Measurements from ENCODE around the gene RBM38.
A peak's percentile ranks its signal among the peaks of the same experiment; 100 is the strongest.
"Not testable (repeated sequence)": the region's sequence is repeated elsewhere in the genome, so short reads cannot be mapped to it uniquely, and the experiment has no call there.

DNA sequence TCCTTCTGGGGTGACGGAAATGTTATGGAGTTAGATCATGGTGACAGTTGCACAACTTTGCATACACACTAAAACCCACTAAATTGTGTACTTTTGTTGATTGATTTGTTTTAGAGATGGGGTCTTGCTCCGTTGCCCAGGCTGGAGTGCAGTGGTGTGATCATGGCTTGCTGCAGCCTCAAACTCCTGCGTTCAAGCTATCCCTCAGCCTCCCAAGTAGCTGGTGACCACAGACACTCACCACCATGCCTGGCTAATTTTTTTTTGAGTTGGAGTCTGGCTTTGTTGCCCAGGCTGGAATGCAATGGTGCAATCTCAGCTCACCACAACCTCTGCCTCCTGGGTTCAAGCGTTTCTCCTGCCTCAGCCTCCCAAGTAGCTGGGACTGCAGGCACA is 39.0 kb downstream of the RBM38 start:
- TF ChIP-seq ZNF423 (tag by site-specific recombination; IDR thresholded peaks at IDR 0.05); MYNN (tag by site-specific recombination; IDR thresholded peaks at IDR 0.05; ENCODE audit: borderline replicate concordance); ZBTB21 (tag by site-specific recombination; IDR thresholded peaks at IDR 0.05): not testable (repeated sequence)
- TF ChIP-seq, protein P1, sequence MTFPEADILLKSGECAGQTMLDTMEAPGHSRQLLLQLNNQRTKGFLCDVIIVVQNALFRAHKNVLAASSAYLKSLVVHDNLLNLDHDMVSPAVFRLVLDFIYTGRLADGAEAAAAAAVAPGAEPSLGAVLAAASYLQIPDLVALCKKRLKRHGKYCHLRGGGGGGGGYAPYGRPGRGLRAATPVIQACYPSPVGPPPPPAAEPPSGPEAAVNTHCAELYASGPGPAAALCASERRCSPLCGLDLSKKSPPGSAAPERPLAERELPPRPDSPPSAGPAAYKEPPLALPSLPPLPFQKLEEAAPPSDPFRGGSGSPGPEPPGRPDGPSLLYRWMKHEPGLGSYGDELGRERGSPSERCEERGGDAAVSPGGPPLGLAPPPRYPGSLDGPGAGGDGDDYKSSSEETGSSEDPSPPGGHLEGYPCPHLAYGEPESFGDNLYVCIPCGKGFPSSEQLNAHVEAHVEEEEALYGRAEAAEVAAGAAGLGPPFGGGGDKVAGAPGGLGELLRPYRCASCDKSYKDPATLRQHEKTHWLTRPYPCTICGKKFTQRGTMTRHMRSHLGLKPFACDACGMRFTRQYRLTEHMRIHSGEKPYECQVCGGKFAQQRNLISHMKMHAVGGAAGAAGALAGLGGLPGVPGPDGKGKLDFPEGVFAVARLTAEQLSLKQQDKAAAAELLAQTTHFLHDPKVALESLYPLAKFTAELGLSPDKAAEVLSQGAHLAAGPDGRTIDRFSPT (tag by site-specific recombination; IDR thresholded peaks at IDR 0.05) = not testable (repeated sequence)
- TF ChIP-seq ZNF121 (tag by site-specific recombination; IDR thresholded peaks at IDR 0.05) = peak; percentile 82
- TF ChIP-seq, protein P2, sequence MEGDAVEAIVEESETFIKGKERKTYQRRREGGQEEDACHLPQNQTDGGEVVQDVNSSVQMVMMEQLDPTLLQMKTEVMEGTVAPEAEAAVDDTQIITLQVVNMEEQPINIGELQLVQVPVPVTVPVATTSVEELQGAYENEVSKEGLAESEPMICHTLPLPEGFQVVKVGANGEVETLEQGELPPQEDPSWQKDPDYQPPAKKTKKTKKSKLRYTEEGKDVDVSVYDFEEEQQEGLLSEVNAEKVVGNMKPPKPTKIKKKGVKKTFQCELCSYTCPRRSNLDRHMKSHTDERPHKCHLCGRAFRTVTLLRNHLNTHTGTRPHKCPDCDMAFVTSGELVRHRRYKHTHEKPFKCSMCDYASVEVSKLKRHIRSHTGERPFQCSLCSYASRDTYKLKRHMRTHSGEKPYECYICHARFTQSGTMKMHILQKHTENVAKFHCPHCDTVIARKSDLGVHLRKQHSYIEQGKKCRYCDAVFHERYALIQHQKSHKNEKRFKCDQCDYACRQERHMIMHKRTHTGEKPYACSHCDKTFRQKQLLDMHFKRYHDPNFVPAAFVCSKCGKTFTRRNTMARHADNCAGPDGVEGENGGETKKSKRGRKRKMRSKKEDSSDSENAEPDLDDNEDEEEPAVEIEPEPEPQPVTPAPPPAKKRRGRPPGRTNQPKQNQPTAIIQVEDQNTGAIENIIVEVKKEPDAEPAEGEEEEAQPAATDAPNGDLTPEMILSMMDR (tag by site-specific recombination; IDR thresholded peaks at IDR 0.05) = not testable (repeated sequence)
